ENCODE results near the gene OR5M8.

Gene OR5M8

GRCh38 chr11:56491270-56491669, at the start of gene OR5M8:
Gene OR5M8, minus strand, starts transcription at chr11:56491370. Its CDS starts 0 bp downstream, at chr11:56491370.
- DNase-seq: no peak

DNA sequence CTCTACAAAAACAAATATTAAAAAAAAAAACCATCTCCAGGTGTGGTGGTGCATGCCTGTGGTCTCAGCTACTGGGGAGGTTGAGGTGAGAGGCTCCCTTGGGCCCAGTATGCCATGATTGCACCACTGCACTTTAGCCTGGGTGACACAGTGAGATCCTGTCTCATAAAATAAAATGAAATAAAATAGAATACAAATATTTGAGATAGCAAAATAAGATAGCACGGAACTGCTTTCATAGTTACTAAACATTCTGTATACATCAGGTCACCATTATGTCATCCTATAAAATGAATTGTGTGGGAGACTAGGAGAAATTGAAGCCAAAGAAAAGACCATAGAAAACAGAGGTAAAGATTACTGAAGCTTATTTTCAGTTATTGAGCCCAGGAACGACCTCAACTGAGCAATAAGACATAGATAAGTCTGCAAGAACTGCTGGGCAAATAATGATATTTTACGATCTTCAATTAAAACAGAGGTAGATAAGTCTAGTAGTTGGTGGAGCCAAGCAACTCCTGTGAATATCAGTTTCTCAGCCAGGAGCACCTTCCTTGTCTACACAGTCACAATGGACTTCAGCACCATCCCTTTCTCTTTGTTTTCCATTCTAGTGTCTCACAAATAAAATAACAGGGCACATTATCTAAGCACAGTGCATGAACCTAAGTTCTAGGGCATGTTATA, 42.0 kb upstream of the OR5M8 start:
- no peak for DNase-seq

DNA sequence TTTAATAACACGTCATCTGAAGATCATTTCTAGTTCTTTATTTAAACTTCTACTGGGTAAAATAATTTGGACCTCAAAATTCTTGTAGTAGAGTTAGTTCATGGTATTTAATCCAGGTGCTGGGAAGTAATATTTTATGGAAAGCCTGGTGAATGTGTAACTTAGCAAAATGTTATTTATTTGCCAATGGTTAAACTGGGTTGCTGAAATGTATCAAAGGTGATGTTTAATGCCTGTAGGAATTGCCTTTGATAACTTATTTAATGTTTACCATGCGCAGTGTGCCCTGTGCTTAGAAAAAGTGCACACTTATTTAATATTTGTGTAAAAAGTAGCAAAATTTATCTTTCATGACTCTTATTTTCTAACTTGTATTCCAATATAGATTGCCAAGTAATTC, 40.7 kb upstream of the OR5M8 start:
- no peak for DNase-seq

- no peak for DNase-seq
Measured at GRCh38 chr11:56522008-56522407, 30.8 kb upstream of the OR5M8 start.

DNA sequence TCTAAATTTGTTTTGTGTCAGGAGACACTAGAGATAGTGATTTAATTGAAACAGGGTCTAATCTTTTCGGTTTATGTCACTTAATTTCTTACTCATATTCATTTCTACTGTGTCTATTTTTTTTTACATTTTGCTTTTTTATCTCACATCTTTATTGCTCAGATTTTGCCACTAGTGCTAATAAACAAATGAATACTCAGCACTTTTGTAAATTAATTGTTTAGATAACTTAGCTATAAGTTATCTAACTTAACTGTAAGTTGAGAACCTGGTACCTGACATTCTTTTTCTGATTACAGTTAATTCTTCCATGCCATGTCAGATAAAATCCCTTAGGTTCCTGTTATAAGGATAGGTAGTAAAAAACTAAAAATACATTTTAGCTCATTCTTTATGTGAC, 22.1 kb upstream of the OR5M8 start:
- no peak for DNase-seq

GRCh38 chr11:56509439-56509838, 18.3 kb upstream of the OR5M8 start:
- no peak for DNase-seq

- DNase-seq: no peak
Measured at GRCh38 chr11:56497010-56497409, 5.8 kb upstream of the OR5M8 start.

- no peak for DNase-seq
Measured at GRCh38 chr11:56495117-56495516, 3.9 kb upstream of the OR5M8 start.

DNA sequence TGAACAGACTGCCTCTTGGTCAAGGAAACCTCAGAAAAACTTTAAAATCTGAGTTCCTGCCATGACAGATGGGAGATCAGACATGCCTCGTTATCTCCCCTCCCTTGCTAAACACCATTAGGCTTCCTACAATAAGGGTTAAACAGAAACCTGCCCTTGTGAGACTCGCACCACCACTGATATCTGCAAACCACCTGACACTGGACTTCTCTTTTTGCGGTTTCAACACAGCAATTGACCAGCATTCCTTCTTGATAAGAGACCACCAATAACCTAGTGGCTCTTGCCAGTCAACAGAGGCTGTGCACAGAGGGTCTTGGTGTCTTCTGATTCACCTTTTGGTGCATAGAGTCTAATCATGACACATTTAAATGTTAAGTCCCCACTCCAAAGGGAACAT, 4.4 kb downstream of the OR5M8 start:
- DNase-seq: no peak

- no peak for DNase-seq
Measured at GRCh38 chr11:56474729-56475235, 16.4 kb downstream of the OR5M8 start.

GRCh38 chr11:56473252-56473651, 17.9 kb downstream of the OR5M8 start, which contains the start of gene OR5M3:
Gene OR5M3, minus strand, starts transcription at chr11:56473352. Its CDS starts 2,855 bp downstream, at chr11:56470497.
- DNase-seq: no peak

GRCh38 chr11:56457076-56457475, 34.1 kb downstream of the OR5M8 start:
- DNase-seq: no peak

GRCh38 chr11:56453521-56453920, 37.6 kb downstream of the OR5M8 start:
- no peak for DNase-seq

Data from fibroblast of skin of right biceps (primary cell).